HG03025 (cell line): Measurements from ENCODE around the gene FGD3.
A peak's percentile ranks its signal among the peaks of the same experiment; 100 is the strongest.

Experiments
- ATAC-seq: cut with Tn5 transposase; IDR thresholded peaks from one replicate; pipeline ENCODE4 v1.9.1; 2021; ENCODE audit warnings: mild to moderate bottlenecking, moderate library complexity; ENCODE audit not compliant: unreplicated experiment, low FRiP score

FGD3 gene

GRCh38 chr9:92954049-92954861 lies 6.9 kb downstream of the FGD3 start:
- no peak for ATAC-seq

GRCh38 chr9:92954886-92955285 lies 7.6 kb downstream of the FGD3 start:
- ATAC-seq: no peak

- ATAC-seq: no peak
These were observed 13.4 kb downstream of the FGD3 start for GRCh38 chr9:92960561-92961290.

GRCh38 chr9:92961627-92962302 lies 14.4 kb downstream of the FGD3 start:
- ATAC-seq: no peak

- no peak for ATAC-seq
These were observed 15.0 kb downstream of the FGD3 start for GRCh38 chr9:92962303-92962649.

- no peak for ATAC-seq
These were observed 15.5 kb downstream of the FGD3 start for GRCh38 chr9:92962846-92963245.

GRCh38 chr9:92963831-92964606 lies 16.7 kb downstream of the FGD3 start:
- ATAC-seq: peak; percentile 69

- ATAC-seq: no peak
These were observed 17.3 kb downstream of the FGD3 start for GRCh38 chr9:92964607-92965060.

GRCh38 chr9:92965061-92965758 lies 17.9 kb downstream of the FGD3 start:
- no peak for ATAC-seq

GRCh38 chr9:92965759-92966517 lies 18.6 kb downstream of the FGD3 start:
- ATAC-seq: no peak

- no peak for ATAC-seq
These were observed 19.1 kb downstream of the FGD3 start for GRCh38 chr9:92966518-92966800.

- no peak for ATAC-seq
These were observed 20.8 kb downstream of the FGD3 start for GRCh38 chr9:92968081-92968480.

GRCh38 chr9:92969516-92970466 lies 22.5 kb downstream of the FGD3 start:
- no peak for ATAC-seq

GRCh38 chr9:92970467-92970923 lies 23.2 kb downstream of the FGD3 start:
- ATAC-seq: no peak

GRCh38 chr9:92971121-92971520 lies 23.8 kb downstream of the FGD3 start:
- no peak for ATAC-seq

GRCh38 chr9:92971776-92972175 lies 24.5 kb downstream of the FGD3 start:
- ATAC-seq: no peak

- ATAC-seq: no peak
These were observed 26.4 kb downstream of the FGD3 start for GRCh38 chr9:92973700-92974099.

- ATAC-seq: no peak
These were observed 26.9 kb downstream of the FGD3 start for GRCh38 chr9:92974161-92974661.
